Mammary epithelial cell (primary cell): ENCODE data around the gene PPP2R2B.

Source experiments
- CTCF ChIP-seq, 2 donors: IDR thresholded peaks in 1 of 2; conservative IDR thresholded peaks in 1 of 2; 2 replicates each; pipeline ENCODE4 v1.5.1; 2011 to 2012; ENCODE audit warnings: inconsistent platforms in 2 of 2, low read length in 2 of 2, mild to moderate bottlenecking in 2 of 2, control low read depth in 1 of 2, low read depth in 1 of 2; ENCODE audit not compliant: insufficient read depth in 1 of 2; ENCODE audit errors: extremely low read depth in 1 of 2
- EZH2 ChIP-seq: IDR thresholded peaks from 2 replicates; pipeline ENCODE4 v1.6.1; 2012; ENCODE audit warnings: low read length, inconsistent platforms, borderline replicate concordance

DNA sequence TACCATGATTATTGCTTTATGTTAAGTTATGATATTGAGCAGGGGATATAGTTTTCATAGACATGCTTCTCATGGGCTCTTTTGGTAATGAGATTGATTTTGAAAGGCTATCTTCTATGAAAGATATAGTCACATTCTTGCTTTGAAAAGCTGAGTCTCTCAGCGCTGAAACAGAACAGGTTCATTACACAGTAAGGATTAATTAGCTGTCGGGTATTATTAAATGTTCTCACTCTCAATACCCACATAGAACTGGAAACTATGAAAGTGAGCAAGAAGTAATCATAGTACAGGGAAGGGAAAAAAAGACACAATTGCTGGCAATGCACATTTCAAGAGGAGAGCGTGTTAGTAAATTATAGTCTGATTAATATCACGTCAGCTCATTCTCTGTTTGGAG lies 190.9 kb downstream of the PPP2R2B start:
- TF ChIP-seq CTCF (conservative IDR thresholded peaks at IDR 0.05 in 1 of 2, IDR thresholded peaks at IDR 0.05 in 1 of 2; ENCODE audit: extremely low read depth in 1 of 2, insufficient read depth in 1 of 2, low read depth in 1 of 2, low read length in 2 of 2) (no peak), EZH2 (no peak)
